Panc1 (cell line): ENCODE results near the gene NR2C1. TPM values are rescaled to one million over a fixed set of nuclear protein-coding genes. Genes with fewer than 3 reads are reported as not detected.

Experiments
- ATAC-seq: fragments of 200-7000 bp; cut with Tn5 transposase; 2 replicates; pipeline ENCODE4 v1.9.1; 2020; ENCODE audit warnings: mild to moderate bottlenecking, moderate library complexity
- BruUV-seq: library from RNA; stranded (reverse); fragments of 400-500 nt; replicated peaks from 2 replicates; lab custom pipeline; 2021; lab: Mats Ljungman, UMichigan
- CTCF ChIA-PET: fragments of 300-600 bp; sonication (Branson Sonifier 250); formaldehyde crosslinking; loops from one replicate; lab custom pipeline; 2022; ENCODE audit warnings: antibody characterized with exemption; lab: Charles Lee
- POLR2A ChIA-PET: fragments of 300-600 bp; sonication (Branson Sonifier 250); formaldehyde crosslinking; loops from one replicate; lab custom pipeline; 2022; ENCODE audit warnings: antibody characterized with exemption; lab: Charles Lee
- DNase-seq: peaks from one replicate; pipeline ENCODE4 v3.0.0-alpha.2; 2010; ENCODE audit warnings: low read depth, low spot score
- H3K27ac ChIP-seq: 2 replicates; pipeline ENCODE4 v1.5.1; 2011; ENCODE audit warnings: mild to moderate bottlenecking, low read length, inconsistent platforms
- H3K27me3 ChIP-seq: fragments of 200-500 bp; sonication (Bioruptor generic); 2 replicates; pipeline ENCODE4 v1.6.0; 2014; ENCODE audit warnings: low read length, inconsistent platforms; ENCODE audit not compliant: control insufficient read depth, insufficient read depth
- H3K36me3 ChIP-seq: fragments of 200-500 bp; sonication (Bioruptor generic); 2 replicates; pipeline ENCODE4 v1.5.1; 2014; ENCODE audit warnings: inconsistent platforms, mild to moderate bottlenecking, low read length, moderate library complexity; ENCODE audit not compliant: control insufficient read depth, insufficient read depth
- H3K4me1 ChIP-seq: 2 replicates; pipeline ENCODE4 v1.5.1; 2011; ENCODE audit warnings: inconsistent platforms, mild to moderate bottlenecking, low read length, moderate library complexity; ENCODE audit not compliant: control insufficient read depth, insufficient read depth
- H3K4me3 ChIP-seq, 2 experiments: 2 replicates each; pipeline ENCODE4 v1.5.1; 2011 to 2012; ENCODE audit warnings: low read depth in 2 of 2, low read length in 2 of 2, mild to moderate bottlenecking in 2 of 2, inconsistent platforms in 1 of 2, moderate library complexity in 1 of 2
- H3K9me3 ChIP-seq: fragments of 200-500 bp; sonication (Bioruptor generic); 2 replicates; pipeline ENCODE4 v1.5.1; 2014; ENCODE audit warnings: low read depth, mild to moderate bottlenecking, inconsistent platforms, low read length, moderate library complexity; ENCODE audit not compliant: control insufficient read depth, insufficient read depth
- POLR2AphosphoS5 ChIP-seq: IDR thresholded peaks from 2 replicates; pipeline ENCODE4 v1.6.1; 2012; ENCODE audit warnings: mild to moderate bottlenecking, low read depth, low read length, moderate library complexity
- SIN3A ChIP-seq: IDR thresholded peaks from 2 replicates; pipeline ENCODE4 v1.6.1; 2012; ENCODE audit warnings: low read depth, mild to moderate bottlenecking, low read length, moderate library complexity, borderline replicate concordance; ENCODE audit not compliant: insufficient read depth
- TCF7L2 ChIP-seq: IDR thresholded peaks from 2 replicates; pipeline ENCODE4 v1.6.1; 2011; ENCODE audit warnings: mild to moderate bottlenecking, low read depth, low read length, inconsistent platforms
- in situ Hi-C: cut with HindIII; loops from 2 replicates; pipeline ENCODE4 v1.10.0; 2016; ENCODE audit warnings: low sequenced_read_pairs, low pct_unique_long_range_greater_than_20kb
- intact Hi-C: fragments of 100-400 bp; cut with micrococcal nuclease; formaldehyde crosslinking; loops from one replicate; pipeline ENCODE4 v1.10.0; 2022; ENCODE audit not compliant: unreplicated experiment
- total RNA-seq: library from RNA; stranded (reverse); gene quantifications from one replicate; pipeline ENCODE4 v1.2.1, GENCODE V29; 2021; ENCODE audit not compliant: unreplicated experiment
- TF ChIP-seq, protein P1 (sequence below), 2 experiments: IDR thresholded peaks; 2 replicates each; pipeline ENCODE4 v1.6.1; 2011 to 2012; ENCODE audit warnings: low read depth in 2 of 2, control low read depth in 1 of 2, low read length in 1 of 2, mild to moderate bottlenecking in 1 of 2, moderate library complexity in 1 of 2; ENCODE audit not compliant: insufficient read depth in 1 of 2
- TF ChIP-seq, protein P2 (sequence below): fragments of 450-650 bp; IDR thresholded peaks from 2 replicates; pipeline ENCODE4 v1.5.1; 2017; ENCODE audit warnings: mild to moderate bottlenecking

Gene NR2C1
- total RNA-seq, 1 experiment from 2014 or later, result 84.6 TPM

DNA sequence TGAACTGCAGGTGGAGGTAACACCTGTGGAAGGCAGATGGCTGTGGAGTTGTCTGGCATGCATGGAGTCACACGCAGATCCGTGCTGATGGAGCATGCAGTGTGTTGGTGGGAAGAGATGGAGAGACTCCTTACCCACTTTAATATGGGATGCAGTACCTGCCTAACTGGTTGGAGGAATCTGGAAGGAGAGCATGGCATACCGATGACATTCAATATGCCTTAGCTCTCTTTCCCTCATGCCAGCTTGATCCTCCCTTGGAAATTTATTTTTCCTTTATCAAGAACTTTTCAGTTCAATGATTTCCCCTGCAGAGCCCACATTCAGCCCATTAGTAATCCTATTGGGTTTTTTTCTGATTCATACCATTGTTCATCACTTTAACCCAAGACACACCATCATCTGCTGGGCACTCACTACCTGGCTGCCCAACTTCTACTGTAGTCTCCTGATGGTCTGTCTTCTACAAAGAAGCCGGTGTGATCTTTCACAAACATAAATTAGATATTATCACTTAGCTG, 25.9 kb upstream of the NR2C1 start:
- TF ChIP-seq SIN3A (no peak), POLR2AphosphoS5 (no peak), TCF7L2 (no peak)
- TF ChIP-seq, protein P1, sequence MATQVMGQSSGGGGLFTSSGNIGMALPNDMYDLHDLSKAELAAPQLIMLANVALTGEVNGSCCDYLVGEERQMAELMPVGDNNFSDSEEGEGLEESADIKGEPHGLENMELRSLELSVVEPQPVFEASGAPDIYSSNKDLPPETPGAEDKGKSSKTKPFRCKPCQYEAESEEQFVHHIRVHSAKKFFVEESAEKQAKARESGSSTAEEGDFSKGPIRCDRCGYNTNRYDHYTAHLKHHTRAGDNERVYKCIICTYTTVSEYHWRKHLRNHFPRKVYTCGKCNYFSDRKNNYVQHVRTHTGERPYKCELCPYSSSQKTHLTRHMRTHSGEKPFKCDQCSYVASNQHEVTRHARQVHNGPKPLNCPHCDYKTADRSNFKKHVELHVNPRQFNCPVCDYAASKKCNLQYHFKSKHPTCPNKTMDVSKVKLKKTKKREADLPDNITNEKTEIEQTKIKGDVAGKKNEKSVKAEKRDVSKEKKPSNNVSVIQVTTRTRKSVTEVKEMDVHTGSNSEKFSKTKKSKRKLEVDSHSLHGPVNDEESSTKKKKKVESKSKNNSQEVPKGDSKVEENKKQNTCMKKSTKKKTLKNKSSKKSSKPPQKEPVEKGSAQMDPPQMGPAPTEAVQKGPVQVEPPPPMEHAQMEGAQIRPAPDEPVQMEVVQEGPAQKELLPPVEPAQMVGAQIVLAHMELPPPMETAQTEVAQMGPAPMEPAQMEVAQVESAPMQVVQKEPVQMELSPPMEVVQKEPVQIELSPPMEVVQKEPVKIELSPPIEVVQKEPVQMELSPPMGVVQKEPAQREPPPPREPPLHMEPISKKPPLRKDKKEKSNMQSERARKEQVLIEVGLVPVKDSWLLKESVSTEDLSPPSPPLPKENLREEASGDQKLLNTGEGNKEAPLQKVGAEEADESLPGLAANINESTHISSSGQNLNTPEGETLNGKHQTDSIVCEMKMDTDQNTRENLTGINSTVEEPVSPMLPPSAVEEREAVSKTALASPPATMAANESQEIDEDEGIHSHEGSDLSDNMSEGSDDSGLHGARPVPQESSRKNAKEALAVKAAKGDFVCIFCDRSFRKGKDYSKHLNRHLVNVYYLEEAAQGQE (IDR thresholded peaks at IDR 0.05; ENCODE audit: insufficient read depth in 1 of 2, low read depth in 2 of 2, low read length in 1 of 2), result no peak
- TF ChIP-seq, protein P2, sequence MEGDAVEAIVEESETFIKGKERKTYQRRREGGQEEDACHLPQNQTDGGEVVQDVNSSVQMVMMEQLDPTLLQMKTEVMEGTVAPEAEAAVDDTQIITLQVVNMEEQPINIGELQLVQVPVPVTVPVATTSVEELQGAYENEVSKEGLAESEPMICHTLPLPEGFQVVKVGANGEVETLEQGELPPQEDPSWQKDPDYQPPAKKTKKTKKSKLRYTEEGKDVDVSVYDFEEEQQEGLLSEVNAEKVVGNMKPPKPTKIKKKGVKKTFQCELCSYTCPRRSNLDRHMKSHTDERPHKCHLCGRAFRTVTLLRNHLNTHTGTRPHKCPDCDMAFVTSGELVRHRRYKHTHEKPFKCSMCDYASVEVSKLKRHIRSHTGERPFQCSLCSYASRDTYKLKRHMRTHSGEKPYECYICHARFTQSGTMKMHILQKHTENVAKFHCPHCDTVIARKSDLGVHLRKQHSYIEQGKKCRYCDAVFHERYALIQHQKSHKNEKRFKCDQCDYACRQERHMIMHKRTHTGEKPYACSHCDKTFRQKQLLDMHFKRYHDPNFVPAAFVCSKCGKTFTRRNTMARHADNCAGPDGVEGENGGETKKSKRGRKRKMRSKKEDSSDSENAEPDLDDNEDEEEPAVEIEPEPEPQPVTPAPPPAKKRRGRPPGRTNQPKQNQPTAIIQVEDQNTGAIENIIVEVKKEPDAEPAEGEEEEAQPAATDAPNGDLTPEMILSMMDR, result no peak

DNA sequence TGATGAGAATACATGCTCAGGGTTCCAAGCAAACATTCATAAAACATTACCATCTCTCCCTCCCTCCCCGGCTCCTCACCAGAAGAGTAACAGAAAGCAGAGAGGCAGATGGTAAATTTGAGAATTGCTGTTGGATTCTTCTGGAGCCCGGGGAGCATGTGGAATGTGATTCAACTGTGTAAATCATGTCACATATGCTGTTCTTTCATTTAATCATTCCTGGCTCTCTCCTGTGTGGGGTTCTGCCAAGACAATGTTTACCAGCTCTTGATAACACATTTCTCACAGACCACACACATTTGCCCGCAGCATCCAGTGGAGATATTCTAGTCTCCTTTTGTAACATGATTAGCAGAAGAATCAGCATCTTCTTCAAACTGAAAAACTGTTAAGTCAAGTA, 23.4 kb upstream of the NR2C1 start:
- no peak for ATAC-seq
- peaks cover 14% of the 10 kb centered on the region for H3K4me1 ChIP-seq
- H3K4me3 ChIP-seq, result no peak overlapping the region
- H3K27ac ChIP-seq, result peak overlapping the region; percentile 61
- BruUV-seq, result no TSS peak
- no peaks in the 10 kb centered on the region for H3K27me3 ChIP-seq
- no peak for TF ChIP-seq SIN3A
- TF ChIP-seq, protein P2, result no peak
- peaks cover 2% of the 10 kb centered on the region; the same call in 1 of the 2 replicates for H3K36me3 ChIP-seq
- no peak for DNase-seq
- ChIA-PET CTCF (no interaction called here), POLR2A (no interaction called here)
- in situ Hi-C loops (no loop called here), intact Hi-C loops (no loop called here)
- H3K9me3 ChIP-seq, result no peaks in the 10 kb centered on the region

More for the DNA sequence above, 25.9 kb upstream of the NR2C1 start:
- DNase-seq, result no peak
- 0 out of 2 replicates have a peak overlapping the region, but pooled peaks have one; percentile 3 for H3K27ac ChIP-seq
- BruUV-seq, result no TSS peak
- in situ Hi-C loops, result no loop called here
- intact Hi-C loops, result no loop called here
- ChIA-PET CTCF (no interaction called here), POLR2A (no interaction called here)
- ATAC-seq, result no peak
- no peaks in the 10 kb centered on the region for H3K27me3 ChIP-seq
- H3K36me3 ChIP-seq, result no peaks in the 10 kb centered on the region
- no peak overlapping the region for H3K4me3 ChIP-seq
- H3K4me1 ChIP-seq, result peaks cover 22% of the 10 kb centered on the region
- no peaks in the 10 kb centered on the region for H3K9me3 ChIP-seq
